A549 (cell line): ENCODE data around the gene RPS6KC1. TPM values are rescaled to one million over a fixed set of nuclear protein-coding genes. Genes with fewer than 3 reads are reported as not detected.

ENCODE experiments used
- ATAC-seq, 2 experiments: fragments of 200-7000 bp in 1 of 2; fragments of >200 bp in 1 of 2; cut with Nextera tagmentation in 1 of 2; cut with Tn5 transposase in 1 of 2; 3 replicates each; pipeline versions ENCODE4 v1.8.0 to v1.9.1; 2018 to 2020; ENCODE audit warnings: mild to moderate bottlenecking in 1 of 2, moderate library complexity in 1 of 2
- CTCF ChIA-PET: fragments of 300-600 bp; sonication (Branson Sonifier 250); formaldehyde crosslinking; extraction: SDS; loops from one replicate; lab custom pipeline; 2021; ENCODE audit warnings: antibody characterized with exemption, inconsistent platforms; lab: Yijun Ruan, JAX
- POLR2A ChIA-PET: fragments of 350-600 bp; formaldehyde crosslinking; extraction: SDS; loops from one replicate; lab custom pipeline; 2021; ENCODE audit warnings: antibody characterized with exemption, inconsistent platforms; lab: Yijun Ruan, JAX
- DNase-seq, 2 experiments: peaks; one replicate each; pipeline versions ENCODE4 v3.0.0 to v3.0.0-alpha.2; 2011 to 2016; ENCODE audit warnings: low read depth in 1 of 2, low spot score in 1 of 2
- FAIRE-seq: peaks from 2 replicates; lab custom pipeline; 2011; peaks lifted over from hg19 to GRCh38; lab: Jason Lieb, UNC
- H3K27ac ChIP-seq, 2 experiments: fragments of >200 bp; sonication (Bioruptor Twin); formaldehyde crosslinking; 3 replicates each; pipeline ENCODE4 v1.5.1; 2016 to 2017
- H3K4me1 ChIP-seq: fragments of >200 bp; sonication (Bioruptor Twin); formaldehyde crosslinking; 3 replicates; pipeline ENCODE4 v1.6.1; 2016
- H3K4me2 ChIP-seq: fragments of >200 bp; sonication (Bioruptor Twin); formaldehyde crosslinking; 3 replicates; pipeline ENCODE4 v1.6.1; 2016
- H3K4me3 ChIP-seq: fragments of >200 bp; sonication (Bioruptor Twin); formaldehyde crosslinking; 3 replicates; pipeline ENCODE4 v1.5.1; 2016
- H3K9me3 ChIP-seq: fragments of >200 bp; sonication (Bioruptor Twin); formaldehyde crosslinking; 3 replicates; pipeline ENCODE4 v1.6.1; 2016
- BCL3 ChIP-seq: fragments of >200 bp; sonication (Bioruptor Twin); formaldehyde crosslinking; IDR thresholded peaks from 3 replicates; pipeline ENCODE4 v1.6.1; 2016
- CEBPB ChIP-seq, 2 experiments: fragments of >200 bp in 1 of 2; sonication (Bioruptor Twin) in 1 of 2; formaldehyde crosslinking in 1 of 2; IDR thresholded peaks; 2 replicates each; pipeline ENCODE4 v1.6.1; 2012 to 2016
- CHD4 ChIP-seq: fragments of 200-600 bp; sonication (generic); IDR thresholded peaks from 2 replicates; pipeline ENCODE4 v1.6.1; 2016; ENCODE audit warnings: antibody characterized with exemption, mild to moderate bottlenecking, borderline replicate concordance
- GATA3 ChIP-seq: IDR thresholded peaks from 2 replicates; pipeline ENCODE4 v1.6.1; 2012; ENCODE audit warnings: borderline replicate concordance
- HEYL ChIP-seq: fragments of 250-450 bp; sonication (Bioruptor Pico); IDR thresholded peaks from 2 replicates; pipeline ENCODE4 v1.8.0; 2021; ENCODE audit warnings: mild to moderate bottlenecking, moderate library complexity
- HMGXB4 ChIP-seq: fragments of 250-450 bp; sonication (Bioruptor Pico); IDR thresholded peaks from 2 replicates; pipeline ENCODE4 v1.5.0; 2021; ENCODE audit warnings: mild to moderate bottlenecking, moderate library complexity, borderline replicate concordance
- HOXA7 ChIP-seq: fragments of 250-450 bp; sonication (Bioruptor Pico); IDR thresholded peaks from 2 replicates; pipeline ENCODE4 v1.5.0; 2020; ENCODE audit warnings: mild to moderate bottlenecking, moderate library complexity
- JUN ChIP-seq, 2 experiments: fragments of >200 bp; sonication (Bioruptor Twin); formaldehyde crosslinking; IDR thresholded peaks; 2 replicates in 1 of 2; 3 replicates in 1 of 2; pipeline ENCODE4 v1.6.1; 2016 to 2017
- JUNB ChIP-seq: fragments of >200 bp; sonication (Bioruptor Twin); formaldehyde crosslinking; IDR thresholded peaks from 2 replicates; pipeline ENCODE4 v1.6.1; 2016
- MAFK ChIP-seq: fragments of 450-650 bp; IDR thresholded peaks from 2 replicates; pipeline ENCODE4 v1.6.1; 2014; ENCODE audit not compliant: partially characterized antibody
- MAX ChIP-seq: IDR thresholded peaks from 2 replicates; pipeline ENCODE4 v1.6.1; 2012
- MAZ ChIP-seq: fragments of 150-350 bp; IDR thresholded peaks from 2 replicates; pipeline ENCODE4 v1.6.1; 2014; ENCODE audit warnings: antibody characterized with exemption, low read depth, low read length, borderline replicate concordance
- NFE2L2 ChIP-seq: fragments of 150-350 bp; conservative IDR thresholded peaks from 2 replicates; pipeline ENCODE4 v1.6.1; 2014; ENCODE audit warnings: low read length
- RARB ChIP-seq: fragments of 250-450 bp; sonication (Bioruptor Pico); IDR thresholded peaks from 2 replicates; pipeline ENCODE4 v1.8.0; 2021; ENCODE audit warnings: mild to moderate bottlenecking, moderate library complexity
- RCOR1 ChIP-seq: fragments of 150-350 bp; IDR thresholded peaks from 2 replicates; pipeline ENCODE4 v1.6.1; 2014; ENCODE audit warnings: antibody characterized with exemption, low read length, low read depth
- REST ChIP-seq: fragments of 200-600 bp; sonication (generic); IDR thresholded peaks from 2 replicates; pipeline ENCODE4 v1.6.1; 2016; ENCODE audit warnings: antibody characterized with exemption, mild to moderate bottlenecking, moderate library complexity
- RFX5 ChIP-seq: fragments of 450-650 bp; IDR thresholded peaks from 2 replicates; pipeline ENCODE4 v1.7.1; 2014; ENCODE audit warnings: antibody characterized with exemption, mild to moderate bottlenecking, moderate library complexity
- SMC3 ChIP-seq: fragments of >200 bp; sonication (Bioruptor Twin); formaldehyde crosslinking; IDR thresholded peaks from 3 replicates; pipeline ENCODE4 v1.6.1; 2018; ENCODE audit warnings: inconsistent platforms
- TP53 ChIP-seq: fragments of 250-450 bp; sonication (Bioruptor Pico); IDR thresholded peaks from 2 replicates; pipeline ENCODE4 v1.5.0; 2021; ENCODE audit warnings: mild to moderate bottlenecking, moderate library complexity
- USF2 ChIP-seq: fragments of 450-650 bp; IDR thresholded peaks from 2 replicates; pipeline ENCODE4 v1.6.1; 2014; ENCODE audit warnings: antibody characterized with exemption
- WGBS: methylation state at CpG from one replicate; pipeline ENCODE4 v1.1.6; 2017; ENCODE audit errors: missing lambda C conversion rate; 5-methylcytosine and 5-hydroxymethylcytosine counted together
- polyA plus RNA-seq, 4 experiments: library from polyadenylated mRNA; depleted of rRNA in 3 of 4; stranded (reverse); fragments of >200 nt; fragmentation: RNase III in 1 of 4; extraction: RNeasy Plus Mini Kit Qiagen cat#74134 plus additional on column Dnase treatment in 1 of 4; gene quantifications; 2 replicates in 3 of 4; 3 replicates in 1 of 4; pipeline ENCODE4 v1.2.3, GENCODE V29; 2011 to 2017

RPS6KC1 gene
- polyA plus RNA-seq, 2 of the 4 experiments (the other 2 are of a cell fraction) = 11.7 to 25.4 TPM

GRCh38 chr1:213055767-213056166, 4.7 kb downstream of the RPS6KC1 start:
- FAIRE-seq (no peak), DNase-seq (no peak), ATAC-seq (no peak)
- H3K9me3 ChIP-seq = no peaks in the 10 kb centered on the region; the same call in 2 of the 3 replicates
- 87% methylated on average over 3 of the region's 3 CpGs for WGBS
- H3K27ac ChIP-seq = no peak overlapping the region
- no peak overlapping the region; the same call in 2 of the 3 replicates for H3K4me2 ChIP-seq
- peaks cover 28% of the 10 kb centered on the region for H3K4me1 ChIP-seq
- H3K4me3 ChIP-seq = no peak overlapping the region
- TF ChIP-seq CEBPB (IDR thresholded peaks at IDR 0.05) (peak; percentile 11 to 51; a peak in 3 of 4 replicates), TP53 (no peak)
- CTCF ChIA-PET = no interaction called here
- POLR2A ChIA-PET = no interaction called here

- no peak overlapping the region for H3K4me2 ChIP-seq
- H3K27ac ChIP-seq = no peak overlapping the region
- TF ChIP-seq MAFK (no peak), GATA3 (no peak), JUN (IDR thresholded peaks at IDR 0.05) (no peak), RFX5 (no peak), HMGXB4 (no peak)
- H3K4me1 ChIP-seq = peaks cover 21% of the 10 kb centered on the region; the same call in 2 of the 3 replicates
- FAIRE-seq = no peak
- ATAC-seq = no peak
- DNase-seq = no peak
- POLR2A ChIA-PET = no interaction called here
- H3K9me3 ChIP-seq = no peaks in the 10 kb centered on the region; the same call in 2 of the 3 replicates
- no peak overlapping the region for H3K4me3 ChIP-seq
- CTCF ChIA-PET = no interaction called here
- 88% methylated on average over 5 of the region's 5 CpGs for WGBS
Measured at GRCh38 chr1:213057264-213058059, 6.4 kb downstream of the RPS6KC1 start.

GRCh38 chr1:213060836-213061235, 9.8 kb downstream of the RPS6KC1 start:
- no peak for FAIRE-seq
- Histone ChIP-seq H3K4me1 (peaks cover 2% of the 10 kb centered on the region; the same call in 2 of the 3 replicates), H3K9me3 (no peaks in the 10 kb centered on the region; the same call in 2 of the 3 replicates), H3K4me2 (no peak overlapping the region), H3K27ac (no peak overlapping the region), H3K4me3 (no peak overlapping the region)
- 93% methylated on average over 2 of the region's 2 CpGs for WGBS
- CTCF ChIA-PET = no interaction called here
- POLR2A ChIA-PET = interaction anchor here (0.6 kb wide), 1 partner anchor 93 kb away, joined by 3 read pairs; no protein-coding TSS in a partner anchor
- TF ChIP-seq GATA3 (no peak), CHD4 (no peak), BCL3 (no peak), HOXA7 (CRISPR knock-in tag) (no peak), RCOR1 (no peak), HEYL (no peak), SMC3 (no peak), NFE2L2 (no peak), REST (no peak), RARB (CRISPR knock-in tag) (no peak), JUN (IDR thresholded peaks at IDR 0.05) (no peak), MAX (no peak), JUNB (no peak), USF2 (no peak), MAZ (no peak)
- no peak for ATAC-seq
- DNase-seq = no peak
